Myocyte (in vitro differentiated cells): Measurements from ENCODE around the gene NDUFB5. TPM values are rescaled to one million over a fixed set of nuclear protein-coding genes. Genes with fewer than 3 reads are reported as not detected.
A peak's percentile ranks its signal among the peaks of the same experiment; 100 is the strongest.

Experiments
- DNase-seq: peaks from one replicate; pipeline ENCODE4 v3.0.0-alpha.2; 2012; ENCODE audit warnings: low read depth
- polyA plus RNA-seq: library from polyadenylated mRNA; unstranded; fragments of >200 nt; gene quantifications from one replicate; pipeline ENCODE4 v1.2.1, GENCODE V29; 2012; ENCODE audit warnings: missing spikeins
- total RNA-seq: library from RNA; depleted of rRNA; stranded (reverse); fragments of >200 nt; gene quantifications from 2 replicates; pipeline ENCODE4 v1.2.3, GENCODE V29; 2014

The NDUFB5 gene
- 186 and 192 TPM in 2 replicates for total RNA-seq
- polyA plus RNA-seq: 67.5 TPM

DNA sequence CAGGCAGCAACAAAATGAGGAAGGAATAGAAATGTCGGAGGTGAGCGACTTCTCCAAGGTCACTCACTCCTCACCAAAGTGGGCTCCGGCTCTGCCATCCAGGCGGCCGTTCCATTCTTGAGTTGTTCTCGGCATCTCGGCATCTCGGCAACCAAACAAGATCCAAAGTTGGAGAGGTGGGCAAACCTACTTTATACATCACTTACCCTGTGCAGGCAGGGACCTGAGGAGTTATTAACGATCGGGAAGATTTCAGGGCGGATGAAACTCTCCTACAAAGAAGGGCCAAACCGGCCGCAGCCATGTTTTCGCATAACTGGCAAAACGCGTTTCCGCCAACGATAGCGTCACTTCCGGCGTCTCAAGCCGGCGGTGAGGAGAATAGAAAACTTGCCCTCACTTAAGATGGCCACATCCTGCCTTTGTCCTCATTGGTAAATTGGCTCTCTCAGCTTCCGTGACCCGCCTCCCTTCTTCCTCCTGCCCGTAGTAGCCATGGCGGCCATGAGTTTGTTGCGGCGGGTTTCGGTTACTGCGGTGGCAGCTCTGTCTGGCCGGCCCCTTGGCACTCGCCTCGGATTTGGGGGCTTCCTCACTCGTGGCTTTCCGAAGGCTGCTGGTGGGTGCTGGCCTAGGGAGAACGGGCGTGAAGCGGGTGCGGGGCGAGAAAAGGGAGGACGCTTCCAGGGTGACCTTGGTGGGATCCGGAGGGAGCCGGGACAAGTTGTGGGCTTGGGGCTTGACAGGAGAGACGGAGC, at the start of gene NDUFB5, which contains the start of gene MRPL47:
NDUFB5 (plus strand) TSS at position 474 of the 758 bp plus-strand sequence; CDS start at position 496, 22 bp downstream.
MRPL47 (minus strand) TSS at position 318 of the 758 bp plus-strand sequence; CDS start at position 304, 14 bp downstream.
- DNase-seq: peak; percentile 98

DNA sequence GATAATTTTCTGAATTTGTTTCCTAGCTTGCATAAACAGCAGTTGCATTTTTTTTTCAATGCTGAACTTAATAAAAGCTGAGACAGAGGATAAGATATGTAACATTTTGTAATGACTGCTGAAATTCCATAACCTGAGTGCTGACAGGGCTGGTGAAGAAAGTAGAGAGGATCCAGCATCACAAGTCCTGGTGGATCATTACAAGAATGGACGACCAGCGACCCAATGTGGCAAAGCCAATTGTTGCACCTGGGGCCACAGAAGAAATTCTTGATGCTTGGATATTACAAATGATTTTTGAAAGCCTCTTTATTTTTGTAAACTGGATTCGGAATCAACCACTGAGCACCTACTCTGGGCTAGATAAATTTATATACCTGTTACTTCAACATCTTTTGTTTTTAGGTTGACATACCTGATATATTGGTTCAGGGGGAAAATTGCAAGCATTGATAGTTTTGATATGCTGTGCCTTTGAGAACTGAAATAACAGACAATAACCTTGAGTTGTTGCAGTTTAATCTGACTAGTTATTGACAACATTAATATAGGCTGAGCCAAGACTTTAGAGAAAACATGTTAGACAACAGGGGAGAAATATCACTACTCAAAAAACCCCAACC, 45.7 kb upstream of the NDUFB5 start:
- peak; percentile 79 for DNase-seq

DNA sequence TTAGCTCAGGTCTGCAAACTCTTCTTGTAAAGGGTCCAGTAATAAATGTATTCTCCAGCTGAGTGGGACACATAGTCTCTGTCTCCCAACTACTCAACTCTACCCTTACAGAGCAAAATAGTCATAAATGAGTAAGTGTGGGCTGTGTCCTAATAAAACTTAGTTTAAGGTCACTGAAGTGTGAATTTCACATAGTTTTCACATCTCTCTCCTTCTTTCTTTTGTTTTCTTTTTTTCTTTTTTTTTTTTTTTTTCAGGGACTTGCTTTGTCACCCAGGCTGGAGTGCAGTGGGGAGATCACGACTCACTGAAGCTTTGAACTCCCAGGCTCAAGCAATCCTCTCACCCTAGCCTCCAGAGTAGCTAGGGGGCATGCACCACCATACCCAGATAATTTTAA, 43.8 kb upstream of the NDUFB5 start:
- no peak for DNase-seq

DNA sequence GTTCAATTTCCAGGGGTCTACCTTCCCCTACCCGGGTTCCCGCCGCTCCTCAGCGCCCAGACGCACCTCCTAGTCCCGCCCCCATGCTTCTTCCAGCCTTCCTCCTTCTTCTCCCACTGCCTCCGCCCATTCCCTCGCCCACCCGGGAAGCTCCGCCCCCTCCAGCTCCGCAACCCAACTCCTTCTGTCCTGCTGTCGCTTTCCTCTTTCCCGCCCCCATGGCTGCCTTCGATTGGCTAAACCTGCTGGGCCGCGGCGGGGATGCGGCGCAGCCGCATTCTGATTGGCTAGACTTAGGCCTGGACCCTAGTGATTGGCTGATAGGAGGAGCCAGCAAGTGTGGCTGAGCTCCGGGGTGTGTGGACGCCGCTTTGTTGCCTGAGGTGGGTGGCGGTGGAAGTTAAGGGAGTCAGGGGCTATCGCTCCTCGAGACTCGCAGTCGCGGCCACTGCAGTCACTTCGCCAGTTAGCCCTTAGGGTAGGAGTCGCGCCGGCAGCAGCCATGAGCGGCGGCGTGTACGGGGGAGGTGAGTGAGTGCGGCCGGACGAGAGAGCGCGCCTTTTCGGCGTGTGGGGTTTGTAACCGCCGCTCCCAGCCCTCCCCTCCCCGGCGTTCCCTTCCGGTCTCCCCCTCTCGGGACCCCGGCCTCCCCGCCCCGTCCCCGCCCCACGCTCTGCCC, 41.9 kb upstream of the NDUFB5 start, which contains the start of gene ACTL6A:
ACTL6A (plus strand) TSS at position 336 of the 680 bp plus-strand sequence; CDS start at position 503, 167 bp downstream.
- DNase-seq: peak; percentile 100

- DNase-seq: peak; percentile 83
Observed at GRCh38 chr3:179563271-179563783, 41.3 kb upstream of the NDUFB5 start.

DNA sequence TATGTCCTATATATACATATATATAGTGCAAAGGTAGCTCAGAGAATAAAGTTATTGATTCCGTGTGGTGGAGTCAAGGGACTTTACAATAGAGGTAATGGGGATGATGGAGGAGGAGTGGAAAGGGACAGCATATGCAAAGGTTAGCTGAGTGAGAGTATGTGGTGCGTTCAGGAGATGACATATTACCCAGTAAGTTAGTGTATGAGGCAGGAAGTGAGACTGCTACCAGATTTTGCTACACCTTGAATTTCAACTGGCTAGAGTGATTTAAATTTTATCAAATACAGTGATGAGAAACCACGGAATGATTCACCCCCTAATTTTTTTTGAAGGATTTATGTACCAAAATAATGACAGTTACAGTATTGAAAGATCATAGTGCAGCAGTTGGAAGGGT, 39.1 kb upstream of the NDUFB5 start:
- no peak for DNase-seq

- no peak for DNase-seq
Observed at GRCh38 chr3:179580992-179581391, 23.6 kb upstream of the NDUFB5 start.

DNA sequence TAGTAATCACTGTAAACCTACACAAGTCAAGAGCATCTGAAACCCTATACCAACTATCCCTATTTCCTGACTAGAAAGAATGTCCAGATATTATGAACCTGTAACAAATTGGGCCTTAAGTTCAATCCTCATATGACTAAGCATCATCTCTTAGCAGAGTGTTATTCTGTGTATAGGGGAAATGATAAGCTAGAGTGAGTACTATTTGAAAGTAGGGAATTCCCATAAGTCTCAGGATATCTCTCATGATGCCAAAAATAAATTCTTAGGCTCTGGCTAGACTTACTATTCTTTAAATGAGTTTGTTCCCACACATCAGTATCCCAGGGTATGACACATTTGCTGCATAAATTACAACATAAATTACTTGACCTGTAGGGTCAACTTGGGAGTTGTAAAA, 15.5 kb upstream of the NDUFB5 start:
- DNase-seq: no peak

GRCh38 chr3:179590669-179591068, 13.9 kb upstream of the NDUFB5 start:
- no peak for DNase-seq

DNA sequence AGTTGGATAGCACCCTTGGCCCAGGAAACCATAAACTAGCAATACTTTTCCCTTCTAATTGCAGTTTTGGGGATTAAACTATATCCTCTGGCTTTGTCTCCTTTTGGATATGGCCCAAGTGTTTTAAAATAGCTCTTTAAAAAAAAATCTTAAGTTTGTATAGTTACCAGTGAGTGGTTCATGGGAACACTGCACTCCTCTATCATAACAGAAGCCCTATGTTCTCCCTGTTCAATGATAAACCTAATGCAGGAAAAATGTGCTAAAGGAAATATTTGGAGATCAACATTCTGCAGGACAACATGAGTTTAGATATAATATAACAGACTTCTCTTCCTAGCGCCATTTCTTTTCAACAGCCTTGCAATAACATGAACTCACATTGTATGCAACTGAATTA, 13.3 kb upstream of the NDUFB5 start:
- DNase-seq: no peak

DNA sequence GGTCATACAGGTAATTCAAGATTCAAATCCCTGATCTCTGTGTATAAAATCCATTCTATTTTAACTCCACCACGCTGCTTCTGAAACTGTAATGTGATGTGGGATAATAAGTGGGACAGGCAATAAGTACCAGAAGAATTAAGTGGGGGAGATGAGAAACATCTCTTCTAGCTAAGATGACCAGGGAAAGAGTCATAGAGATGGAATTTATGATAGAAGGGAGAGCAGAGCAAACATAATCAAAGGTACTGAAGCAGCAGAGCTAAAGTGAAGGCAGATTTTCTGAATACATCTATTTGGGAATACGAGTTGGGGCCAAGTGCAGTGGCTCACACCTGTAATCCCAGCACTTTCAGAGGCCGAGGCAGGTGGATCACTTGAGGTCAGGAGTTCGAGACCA, 5.1 kb upstream of the NDUFB5 start:
- DNase-seq: no peak

GRCh38 chr3:179603321-179603720, 1.3 kb upstream of the NDUFB5 start:
- no peak for DNase-seq

DNA sequence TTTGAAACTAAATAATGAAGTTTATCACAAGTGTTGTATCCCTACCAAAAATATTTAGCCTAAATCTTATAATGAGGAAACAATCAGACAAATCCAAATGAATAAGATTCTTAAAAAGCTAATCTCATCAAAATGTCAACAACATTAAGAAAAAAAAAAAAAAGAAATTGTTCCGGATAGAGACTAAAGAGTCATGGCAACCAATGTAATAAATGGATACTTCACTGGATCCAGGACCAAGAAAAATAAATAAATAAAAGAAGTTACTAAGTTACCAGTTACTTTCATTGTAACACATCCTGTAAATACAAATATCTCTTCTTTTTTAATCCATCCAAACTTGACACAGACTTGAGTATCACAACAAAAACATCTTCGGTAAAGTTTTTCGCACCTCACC, 763 bp upstream of the NDUFB5 start:
- DNase-seq: no peak

- DNase-seq: no peak
Observed at GRCh38 chr3:179606534-179607085, 2.0 kb downstream of the NDUFB5 start.

GRCh38 chr3:179608931-179609720, 4.5 kb downstream of the NDUFB5 start:
- DNase-seq: no peak

DNA sequence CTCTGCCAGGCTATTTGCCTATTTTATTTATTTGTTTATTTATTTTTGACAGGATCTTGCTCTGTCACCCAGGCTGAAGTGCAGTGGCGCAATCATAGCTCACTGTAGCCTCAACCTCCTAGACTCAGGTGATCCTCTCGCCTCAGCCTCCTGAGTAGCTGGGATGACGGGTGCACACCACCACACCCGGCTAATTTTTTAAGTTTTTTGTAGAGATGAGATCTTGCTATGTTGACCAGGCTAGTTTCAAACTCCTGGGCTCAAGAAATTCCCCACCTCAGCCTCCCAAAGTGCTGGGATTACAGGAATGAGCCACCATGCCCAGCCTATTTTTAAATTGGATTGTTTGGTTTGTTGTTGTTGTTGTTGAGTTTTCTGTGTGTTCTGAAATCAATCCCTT, 5.5 kb downstream of the NDUFB5 start:
- no peak for DNase-seq

- peak; percentile 13 for DNase-seq
Observed at GRCh38 chr3:179613807-179614206, 9.2 kb downstream of the NDUFB5 start.

DNA sequence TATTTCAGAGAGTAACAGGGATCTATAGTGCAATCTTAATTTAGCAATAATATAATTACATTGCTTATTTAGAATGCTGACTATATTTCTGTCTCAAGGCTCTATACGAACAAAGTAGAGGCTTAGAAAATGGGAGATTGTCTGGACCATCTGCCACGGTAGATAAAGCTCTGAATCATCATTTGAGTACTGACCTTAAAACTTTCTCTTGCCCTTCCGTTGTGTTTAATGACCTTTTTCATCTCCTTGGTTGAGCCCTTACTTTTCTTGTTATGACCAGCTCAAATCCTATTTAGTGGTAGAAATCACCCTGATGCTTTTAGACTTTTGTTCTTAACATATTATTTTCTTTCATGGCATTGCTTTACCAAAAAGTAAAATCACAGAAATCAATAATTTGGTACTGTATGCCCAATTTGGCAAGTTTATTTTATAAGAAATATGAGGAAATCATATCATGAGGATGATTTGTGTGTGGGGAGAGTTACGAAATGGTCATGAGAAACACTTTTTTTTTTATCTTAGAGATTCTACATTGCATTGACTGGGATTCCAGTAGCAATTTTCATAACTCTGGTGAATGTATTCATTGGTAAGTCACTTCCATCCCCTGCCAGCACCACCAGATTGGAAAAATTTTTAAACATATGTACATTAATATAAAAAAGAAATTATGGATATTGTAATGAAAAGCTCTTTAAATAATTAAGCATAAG, 11.0 kb downstream of the NDUFB5 start:
- DNase-seq: no peak

DNA sequence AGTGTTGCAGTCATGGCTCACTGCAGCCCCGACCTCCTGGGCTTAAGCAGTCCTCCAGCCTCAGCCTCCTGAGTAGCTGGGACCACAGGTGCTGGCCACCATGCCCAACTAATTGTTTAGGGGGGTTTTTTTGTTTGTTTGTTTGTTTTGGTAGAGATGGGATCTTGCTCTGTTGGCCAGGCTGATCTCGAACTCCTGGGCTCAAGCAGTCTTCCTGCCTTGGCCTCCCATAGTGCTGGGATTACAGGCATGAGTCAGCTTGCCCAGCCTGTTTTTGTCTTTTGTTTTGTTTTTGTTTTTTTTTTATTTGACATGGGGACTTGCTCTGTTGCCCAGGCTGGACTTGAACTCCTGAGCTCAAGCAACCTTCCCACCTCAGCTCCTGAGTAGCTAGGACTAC, 17.4 kb downstream of the NDUFB5 start:
- no peak for DNase-seq

DNA sequence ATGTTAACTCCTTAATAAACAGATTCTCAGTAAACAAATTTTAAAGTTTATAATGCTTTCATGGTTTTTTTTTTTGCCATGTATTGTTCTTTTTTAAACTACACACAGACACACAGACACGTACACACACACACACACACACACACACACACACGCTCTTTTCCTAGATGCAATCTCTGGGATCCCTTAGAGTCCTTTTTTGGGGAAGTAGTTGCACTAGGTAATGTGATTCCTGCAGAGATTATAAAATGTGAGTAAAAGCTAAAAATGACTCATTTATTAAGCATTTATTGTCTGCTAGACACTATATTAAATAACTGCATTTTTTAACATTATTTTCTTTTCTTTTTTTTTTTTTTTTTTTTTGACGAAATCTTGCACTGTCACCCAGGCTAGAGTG, 19.9 kb downstream of the NDUFB5 start:
- peak; percentile 17 for DNase-seq
